HG03064 (cell line): ENCODE data around the gene PTPRD.
"Not testable (repeated sequence)": the region's sequence is repeated elsewhere in the genome, so short reads cannot be mapped to it uniquely, and the experiment has no call there.

Source experiments
- ATAC-seq: cut with Tn5 transposase; IDR thresholded peaks from one replicate; pipeline ENCODE4 v1.9.1; 2021; ENCODE audit warnings: low read depth; ENCODE audit not compliant: unreplicated experiment

PTPRD gene

GRCh38 chr9:9426454-9426853 lies 1186.3 kb downstream of the PTPRD start:
- ATAC-seq: not testable (repeated sequence)

- no peak for ATAC-seq
These were observed 1200.6 kb downstream of the PTPRD start for GRCh38 chr9:9412241-9412640.

GRCh38 chr9:9410736-9411135 lies 1202.1 kb downstream of the PTPRD start:
- ATAC-seq: no peak

GRCh38 chr9:9399982-9400381 lies 1212.8 kb downstream of the PTPRD start:
- ATAC-seq: no peak

GRCh38 chr9:9396518-9396917 lies 1216.3 kb downstream of the PTPRD start:
- no peak for ATAC-seq

- ATAC-seq: no peak
These were observed 1217.3 kb downstream of the PTPRD start for GRCh38 chr9:9395539-9395938.

GRCh38 chr9:9392755-9393154 lies 1220.0 kb downstream of the PTPRD start:
- no peak for ATAC-seq

- ATAC-seq: no peak
These were observed 1222.9 kb downstream of the PTPRD start for GRCh38 chr9:9389904-9390303.

- ATAC-seq: no peak
These were observed 1225.2 kb downstream of the PTPRD start for GRCh38 chr9:9387511-9388115.

- ATAC-seq: no peak
These were observed 1250.5 kb downstream of the PTPRD start for GRCh38 chr9:9362332-9362731.

- no peak for ATAC-seq
These were observed 1259.8 kb downstream of the PTPRD start for GRCh38 chr9:9352877-9353481.

GRCh38 chr9:9341203-9341602 lies 1271.6 kb downstream of the PTPRD start:
- ATAC-seq: no peak

- no peak for ATAC-seq
These were observed 1275.7 kb downstream of the PTPRD start for GRCh38 chr9:9337129-9337528.

GRCh38 chr9:9326749-9327148 lies 1286.1 kb downstream of the PTPRD start:
- no peak for ATAC-seq

GRCh38 chr9:9319007-9319406 lies 1293.8 kb downstream of the PTPRD start:
- no peak for ATAC-seq

- ATAC-seq: not testable (repeated sequence)
These were observed 1302.1 kb downstream of the PTPRD start for GRCh38 chr9:9310743-9311142.

GRCh38 chr9:9305600-9305999 lies 1307.2 kb downstream of the PTPRD start:
- no peak for ATAC-seq

- ATAC-seq: no peak
These were observed 1313.7 kb downstream of the PTPRD start for GRCh38 chr9:9299134-9299533.

GRCh38 chr9:9286001-9286400 lies 1326.8 kb downstream of the PTPRD start:
- no peak for ATAC-seq

- no peak for ATAC-seq
These were observed 1328.6 kb downstream of the PTPRD start for GRCh38 chr9:9284201-9284600.

- no peak for ATAC-seq
These were observed 1329.4 kb downstream of the PTPRD start for GRCh38 chr9:9283159-9283986.

GRCh38 chr9:9275601-9276000 lies 1337.2 kb downstream of the PTPRD start:
- ATAC-seq: no peak
